Activated CD8-positive, alpha-beta memory T cell treated with anti-CD3 and anti-CD28 coated beads for 24 hours (primary cell): ENCODE results near the gene SUV39H1.
"Not testable (repeated sequence)": the region's sequence is repeated elsewhere in the genome, so short reads cannot be mapped to it uniquely, and the experiment has no call there.

Experiments
- DNase-seq: peaks from one replicate; pipeline ENCODE4 v3.0.0-alpha.2; 2020

SUV39H1 gene, protein sequence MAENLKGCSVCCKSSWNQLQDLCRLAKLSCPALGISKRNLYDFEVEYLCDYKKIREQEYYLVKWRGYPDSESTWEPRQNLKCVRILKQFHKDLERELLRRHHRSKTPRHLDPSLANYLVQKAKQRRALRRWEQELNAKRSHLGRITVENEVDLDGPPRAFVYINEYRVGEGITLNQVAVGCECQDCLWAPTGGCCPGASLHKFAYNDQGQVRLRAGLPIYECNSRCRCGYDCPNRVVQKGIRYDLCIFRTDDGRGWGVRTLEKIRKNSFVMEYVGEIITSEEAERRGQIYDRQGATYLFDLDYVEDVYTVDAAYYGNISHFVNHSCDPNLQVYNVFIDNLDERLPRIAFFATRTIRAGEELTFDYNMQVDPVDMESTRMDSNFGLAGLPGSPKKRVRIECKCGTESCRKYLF

DNA sequence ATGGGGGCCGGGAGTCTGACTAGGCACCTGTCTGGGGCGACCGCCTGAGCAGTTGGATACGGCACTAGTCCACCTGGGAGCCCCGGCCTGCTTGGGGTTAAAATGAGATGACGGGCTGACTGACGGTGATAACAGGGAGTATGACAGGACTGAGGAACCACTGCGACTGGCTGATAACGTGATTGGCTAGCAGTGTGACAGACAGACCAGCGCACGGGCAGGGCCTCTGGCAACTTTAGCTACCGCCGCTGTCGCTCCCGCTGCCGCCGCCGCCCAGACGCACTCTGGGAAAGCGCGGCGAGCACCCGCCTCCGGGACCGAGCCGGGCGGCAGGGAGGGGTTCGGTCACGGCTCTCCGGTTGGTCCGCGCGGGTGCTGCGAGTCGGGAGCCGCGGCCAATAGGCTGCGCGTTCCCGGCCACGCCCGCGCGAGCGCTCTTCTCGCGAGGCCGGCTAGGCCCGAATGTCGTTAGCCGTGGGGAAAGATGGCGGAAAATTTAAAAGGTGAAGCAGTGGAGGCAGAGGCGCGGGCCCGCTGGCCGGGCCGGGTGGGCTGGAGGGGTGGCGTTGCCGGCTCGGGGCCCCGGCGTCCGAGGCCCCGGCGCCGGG is at the start of gene SUV39H1:
TSS of gene SUV39H1 (plus strand) at position 434 of the 608 bp plus-strand sequence. CDS start at position 485, 51 bp downstream.
- peak; percentile 86 for DNase-seq

DNA sequence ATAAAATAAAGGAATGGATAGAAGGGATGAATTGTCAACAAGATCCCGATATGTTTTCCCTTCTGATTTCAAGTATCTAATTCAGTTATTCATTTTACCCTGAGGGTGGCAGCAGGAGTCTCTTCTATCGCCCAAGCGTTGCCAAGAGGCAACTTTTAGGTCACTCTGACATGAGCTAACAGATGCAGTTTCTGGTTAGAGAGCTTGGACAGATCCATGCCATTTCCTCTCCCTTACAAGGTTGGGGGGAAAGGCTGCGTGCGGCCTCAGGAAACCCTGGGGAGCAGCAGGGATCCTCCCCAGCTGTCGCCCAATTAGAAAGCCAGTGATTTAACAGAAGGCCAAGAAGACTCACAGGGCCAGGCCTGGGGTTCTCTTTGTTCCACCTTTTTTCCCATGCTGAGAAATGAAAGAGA is 48.2 kb upstream of the SUV39H1 start:
- no peak for DNase-seq

DNA sequence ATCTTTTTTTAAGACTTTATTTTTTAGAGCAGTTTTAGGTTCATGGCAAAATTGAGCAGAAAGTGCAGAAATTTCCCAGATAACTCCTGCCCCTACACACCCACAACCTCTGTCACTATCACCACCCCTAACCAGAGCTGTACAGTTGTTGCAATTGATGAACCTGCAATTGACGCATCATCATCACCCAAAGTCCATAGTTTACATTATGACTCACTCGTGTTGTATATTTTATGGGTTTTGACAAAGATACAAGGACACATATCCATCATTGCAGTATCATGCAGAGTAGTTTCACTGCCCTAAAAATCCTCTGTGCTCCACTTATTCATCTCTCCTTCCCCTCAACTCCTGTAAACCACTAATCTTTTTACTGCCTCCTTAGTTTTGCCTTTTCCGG is 47.4 kb upstream of the SUV39H1 start:
- no peak for DNase-seq

DNA sequence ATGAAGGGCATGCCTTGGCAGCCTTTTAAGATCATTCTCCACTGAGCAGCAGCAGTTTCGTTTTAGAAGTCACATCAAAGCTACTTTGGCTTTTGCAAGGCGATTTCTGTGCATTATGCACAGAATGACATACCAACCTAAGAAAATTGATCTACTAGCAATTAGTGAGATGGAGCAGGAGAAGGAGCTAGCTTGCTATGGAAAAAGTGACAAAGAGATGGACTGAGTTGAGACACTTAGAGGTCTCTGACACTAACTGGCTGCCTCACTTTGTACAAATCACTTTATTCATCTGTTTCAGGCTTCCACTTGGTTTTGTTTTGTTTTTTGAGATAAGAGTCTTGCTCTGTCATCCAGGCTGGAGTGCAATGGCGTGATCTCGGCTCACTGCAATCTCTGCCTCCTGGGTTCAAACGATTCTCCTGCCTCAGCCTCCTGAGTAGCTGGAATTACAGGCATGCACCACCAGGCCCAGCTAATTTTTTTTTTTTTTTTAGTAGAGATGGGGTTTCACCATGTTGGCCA is 44.4 kb upstream of the SUV39H1 start:
- not testable (repeated sequence) for DNase-seq

DNA sequence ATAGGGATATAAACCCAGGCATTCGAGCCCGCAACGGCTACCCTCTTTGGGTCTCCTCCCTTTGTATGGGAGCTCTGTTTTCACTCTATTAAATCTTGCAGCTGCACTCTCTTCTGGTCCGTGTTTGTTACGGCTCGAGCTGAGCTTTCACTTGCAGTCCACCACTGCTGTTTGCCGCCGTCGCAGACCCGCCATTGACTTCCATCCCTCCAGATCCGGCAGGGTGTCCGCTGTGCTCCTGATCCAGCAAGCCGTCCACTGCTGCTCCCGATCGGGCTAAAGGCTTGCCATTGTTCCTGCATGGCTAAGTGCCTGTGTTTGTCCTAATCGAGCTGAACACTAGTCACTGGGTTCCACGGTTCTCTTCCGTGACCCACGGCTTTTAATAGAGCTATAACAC is 41.8 kb upstream of the SUV39H1 start:
- not testable (repeated sequence) for DNase-seq

- DNase-seq: not testable (repeated sequence)
These were observed 36.8 kb upstream of the SUV39H1 start for GRCh38 chrX:48659686-48660085.

- DNase-seq: no peak
These were observed 33.3 kb upstream of the SUV39H1 start for GRCh38 chrX:48663241-48663640.

- no peak for DNase-seq
These were observed 32.4 kb upstream of the SUV39H1 start for GRCh38 chrX:48664156-48664555.

- no peak for DNase-seq
These were observed 30.5 kb upstream of the SUV39H1 start for GRCh38 chrX:48665991-48666390.

- no peak for DNase-seq
These were observed 29.9 kb upstream of the SUV39H1 start for GRCh38 chrX:48666649-48667048.

- DNase-seq: no peak
These were observed 29.0 kb upstream of the SUV39H1 start for GRCh38 chrX:48667509-48667908.

DNA sequence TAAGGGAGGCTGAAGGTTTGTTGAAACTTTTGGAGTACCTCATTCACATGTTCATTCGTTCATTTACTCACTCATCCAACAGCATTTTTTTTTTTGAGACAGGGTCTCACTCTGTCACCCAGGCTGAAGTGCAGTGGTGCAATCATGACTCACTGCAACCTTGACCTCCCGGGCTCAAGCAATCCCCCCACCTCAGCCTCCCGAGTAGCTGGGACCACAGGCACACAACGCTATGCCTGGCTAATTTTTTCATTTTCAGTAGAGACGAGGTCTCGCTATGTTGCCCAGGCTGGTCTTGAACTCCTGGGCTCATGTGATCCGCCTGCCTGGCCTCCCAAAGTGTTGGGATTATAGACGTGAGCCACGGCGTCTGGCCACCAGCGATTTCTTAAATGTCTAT is 28.3 kb upstream of the SUV39H1 start:
- DNase-seq: not testable (repeated sequence)

DNA sequence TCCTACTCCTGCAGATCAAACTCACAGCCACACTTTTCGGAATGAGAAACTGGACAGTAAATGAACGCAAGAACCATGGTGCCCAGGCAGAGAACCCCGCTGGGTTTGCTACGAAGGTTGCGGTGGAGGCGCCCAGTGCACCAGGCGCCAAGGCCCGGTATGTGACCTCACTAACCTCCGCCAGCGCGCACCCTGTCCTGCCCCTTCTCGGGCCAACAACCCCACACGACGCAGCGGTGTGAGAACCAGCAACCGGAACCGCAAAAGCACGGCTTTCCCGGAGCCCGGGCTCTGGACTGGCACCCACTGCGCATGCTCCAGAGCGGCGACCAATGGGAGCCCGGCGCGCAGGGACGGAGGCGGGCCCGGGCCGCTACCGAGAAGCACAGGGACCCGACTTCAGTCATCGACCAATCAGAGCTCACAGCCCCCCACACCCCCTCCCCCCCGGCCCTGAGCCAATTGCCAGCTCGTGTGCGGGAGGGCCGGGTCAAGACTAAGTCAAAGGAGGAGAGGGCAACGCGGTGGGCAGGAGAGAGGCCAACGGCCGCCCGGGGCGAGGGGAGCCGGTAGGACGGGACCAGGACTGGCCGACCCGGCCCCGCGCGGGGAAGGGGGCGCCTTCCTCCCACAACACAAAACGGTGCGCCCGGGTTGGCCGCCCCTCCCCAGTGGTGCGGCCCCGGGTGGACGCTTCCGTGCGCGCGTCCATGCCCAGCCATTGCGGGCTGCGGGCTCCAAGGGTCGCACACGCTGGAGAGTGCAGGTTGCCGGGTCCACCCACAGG is 20.2 kb upstream of the SUV39H1 start:
- DNase-seq: peak; percentile 90

DNA sequence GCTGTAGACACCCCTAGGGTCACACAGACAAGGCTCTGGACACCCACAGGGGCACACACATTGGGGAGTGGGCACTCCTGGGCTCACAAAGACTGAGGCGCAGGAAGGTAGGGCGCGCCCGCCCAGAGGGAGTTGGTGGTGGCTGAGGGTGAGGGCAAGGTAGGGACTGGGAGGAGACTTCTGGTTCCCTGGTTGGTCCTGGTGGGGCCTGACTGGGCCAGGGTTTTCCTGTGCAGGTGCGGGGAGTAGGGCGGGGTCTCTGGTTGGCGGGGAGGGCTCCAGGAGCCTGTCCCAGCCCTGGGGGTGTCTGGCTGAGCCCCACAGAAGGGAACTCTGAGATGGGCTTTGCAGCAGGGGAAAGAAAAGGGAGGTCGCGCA is 19.7 kb upstream of the SUV39H1 start:
- no peak for DNase-seq

- no peak for DNase-seq
These were observed 19.0 kb upstream of the SUV39H1 start for GRCh38 chrX:48677516-48677915.

DNA sequence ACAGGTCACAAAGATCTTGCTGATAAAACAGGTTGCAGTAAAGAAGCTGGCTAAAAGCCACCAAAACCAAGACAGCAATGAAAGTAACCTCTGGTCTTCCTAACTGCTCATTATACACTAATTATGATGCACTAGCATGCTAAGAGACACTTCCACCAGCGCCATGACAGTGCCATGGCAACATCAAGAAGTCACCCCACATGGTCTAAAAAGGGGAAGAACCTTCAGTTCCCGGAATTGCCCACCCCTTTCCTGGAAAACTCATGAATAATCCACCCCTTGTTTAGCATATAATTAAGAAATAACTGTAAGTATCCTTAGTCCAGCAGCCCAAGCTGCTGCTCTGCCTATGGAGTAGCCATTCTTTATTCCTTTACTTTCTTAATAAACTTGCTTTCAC is 16.1 kb upstream of the SUV39H1 start:
- DNase-seq: not testable (repeated sequence)

DNA sequence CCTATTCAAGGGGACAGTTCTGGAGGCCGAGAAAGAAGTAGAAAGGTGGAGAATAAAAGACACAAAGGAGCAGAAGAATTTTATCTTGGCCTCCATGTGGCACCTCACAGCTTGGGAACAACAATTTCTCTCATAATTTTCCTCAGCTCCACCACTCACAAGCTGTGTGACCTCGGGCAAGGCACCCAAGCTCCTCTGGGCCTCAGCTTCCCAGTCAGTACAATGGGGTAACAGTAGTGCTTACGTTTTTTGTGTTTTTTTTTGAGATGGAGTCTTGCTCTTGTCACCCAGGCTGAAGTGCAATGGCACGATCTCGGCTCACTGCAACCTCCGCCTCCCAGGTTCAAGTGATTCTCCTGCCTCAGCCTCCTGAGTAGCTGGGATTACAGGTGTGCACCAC is 15.6 kb upstream of the SUV39H1 start:
- DNase-seq: not testable (repeated sequence)

DNA sequence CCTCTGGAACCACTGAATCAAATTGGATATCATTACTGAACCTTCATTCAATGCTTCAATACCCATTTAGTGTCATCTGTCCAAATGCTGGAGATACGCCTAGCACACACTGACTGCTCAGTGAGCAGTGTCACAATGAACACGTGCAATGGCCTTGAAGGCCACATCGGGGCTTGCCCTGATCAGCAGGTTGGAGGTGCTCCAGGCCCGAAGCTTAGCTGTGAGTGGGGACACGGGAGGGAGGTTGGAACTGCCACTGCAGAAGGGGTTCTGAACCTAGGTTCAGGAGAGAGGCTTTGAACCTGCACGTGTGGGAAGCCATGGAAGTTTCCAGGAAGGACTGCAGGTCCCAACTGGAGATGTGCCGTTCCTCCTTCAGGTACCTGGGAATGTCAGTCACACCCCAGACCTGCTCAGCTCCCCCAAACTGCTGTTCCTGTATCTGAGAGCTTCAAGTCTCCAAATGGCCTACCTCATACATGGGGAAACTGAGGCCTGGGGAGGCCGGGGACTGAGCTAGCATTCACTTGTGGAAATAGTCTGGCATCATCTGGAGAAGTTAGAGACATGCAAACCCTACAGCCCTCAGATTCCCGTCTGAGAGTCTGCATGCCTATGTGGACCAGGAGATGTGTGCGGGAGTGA is 14.9 kb upstream of the SUV39H1 start:
- DNase-seq: no peak

DNA sequence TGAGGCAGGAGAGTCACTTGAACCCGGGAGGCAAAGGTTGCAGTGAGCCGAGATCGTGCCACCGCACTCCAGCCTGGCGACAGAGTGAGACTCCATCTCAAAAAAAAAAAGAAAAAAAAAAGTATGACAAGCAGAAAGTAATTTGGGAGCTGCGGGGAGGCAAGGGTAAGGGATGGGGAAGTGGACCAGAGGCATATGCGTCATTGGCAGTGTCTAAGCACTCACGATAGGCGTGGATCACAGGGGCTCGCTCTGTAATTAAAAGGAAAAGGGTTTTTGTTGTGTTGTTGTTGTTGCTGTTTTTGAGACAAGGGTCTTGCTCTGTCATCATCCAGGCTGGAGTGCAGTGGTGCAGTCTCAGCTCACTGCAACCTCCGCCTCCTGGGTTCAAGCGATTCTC is 13.7 kb upstream of the SUV39H1 start:
- DNase-seq: not testable (repeated sequence)

DNA sequence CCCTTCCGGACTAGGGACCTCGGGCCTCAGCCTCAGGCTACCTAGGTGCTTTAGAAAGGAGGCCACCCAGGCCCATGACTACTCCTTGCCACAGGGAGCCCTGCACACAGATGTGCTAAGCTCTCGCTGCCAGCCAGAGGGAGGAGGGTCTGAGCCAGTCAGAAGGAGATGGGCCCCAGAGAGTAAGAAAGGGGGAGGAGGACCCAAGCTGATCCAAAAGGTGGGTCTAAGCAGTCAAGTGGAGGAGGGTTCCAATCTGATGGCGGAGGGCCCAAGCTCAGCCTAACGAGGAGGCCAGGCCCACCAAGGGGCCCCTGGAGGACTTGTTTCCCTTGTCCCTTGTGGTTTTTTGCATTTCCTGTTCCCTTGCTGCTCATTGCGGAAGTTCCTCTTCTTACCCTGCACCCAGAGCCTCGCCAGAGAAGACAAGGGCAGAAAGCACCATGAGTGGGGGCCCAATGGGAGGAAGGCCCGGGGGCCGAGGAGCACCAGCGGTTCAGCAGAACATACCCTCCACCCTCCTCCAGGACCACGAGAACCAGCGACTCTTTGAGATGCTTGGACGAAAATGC is 13.0 kb upstream of the SUV39H1 start, which contains the start of gene WAS:
TSS of gene WAS (plus strand) at position 389 of the 572 bp plus-strand sequence. CDS start at position 444, 55 bp downstream.
- peak; percentile 78 for DNase-seq

GRCh38 chrX:48684134-48684533 is 12.4 kb upstream of the SUV39H1 start:
- DNase-seq: no peak

- no peak for DNase-seq
These were observed 11.1 kb upstream of the SUV39H1 start for GRCh38 chrX:48685416-48685815.
